HG03066 (cell line): Measurements from ENCODE around the gene LPCAT2.

Experiments used
- ATAC-seq: cut with Tn5 transposase; IDR thresholded peaks from one replicate; pipeline ENCODE4 v1.9.1; 2021; ENCODE audit warnings: low read depth; ENCODE audit not compliant: unreplicated experiment

The LPCAT2 gene

GRCh38 chr16:55540221-55540620, 31.3 kb downstream of the LPCAT2 start:
- ATAC-seq = no peak

- ATAC-seq = no peak
These were observed 33.7 kb downstream of the LPCAT2 start for GRCh38 chr16:55542459-55543082.

- ATAC-seq = no peak
These were observed 34.6 kb downstream of the LPCAT2 start for GRCh38 chr16:55543472-55543871.

GRCh38 chr16:55552621-55553020, 43.7 kb downstream of the LPCAT2 start:
- ATAC-seq = no peak

GRCh38 chr16:55555436-55555835, 46.6 kb downstream of the LPCAT2 start:
- no peak for ATAC-seq

- no peak for ATAC-seq
These were observed 48.3 kb downstream of the LPCAT2 start for GRCh38 chr16:55557186-55557585.

GRCh38 chr16:55559233-55559632, 50.4 kb downstream of the LPCAT2 start:
- ATAC-seq = no peak

- ATAC-seq = no peak
These were observed 51.2 kb downstream of the LPCAT2 start for GRCh38 chr16:55559933-55560516.

- no peak for ATAC-seq
These were observed 52.5 kb downstream of the LPCAT2 start for GRCh38 chr16:55561319-55561848.

- no peak for ATAC-seq
These were observed 54.1 kb downstream of the LPCAT2 start for GRCh38 chr16:55562936-55563335.

GRCh38 chr16:55563797-55564196, 54.9 kb downstream of the LPCAT2 start:
- ATAC-seq = no peak

GRCh38 chr16:55565086-55565485, 56.2 kb downstream of the LPCAT2 start:
- ATAC-seq = no peak

- ATAC-seq = no peak
These were observed 57.7 kb downstream of the LPCAT2 start, which contains the start of gene CAPNS2 for GRCh38 chr16:55566432-55567175. Gene CAPNS2 (plus strand): TSS chr16:55566684. CDS start chr16:55566757, 73 bp downstream.

GRCh38 chr16:55567382-55567781, 58.5 kb downstream of the LPCAT2 start:
- ATAC-seq = no peak

GRCh38 chr16:55568207-55568606, 59.3 kb downstream of the LPCAT2 start:
- ATAC-seq = no peak

- ATAC-seq = no peak
These were observed 60.2 kb downstream of the LPCAT2 start for GRCh38 chr16:55569025-55569424.

- no peak for ATAC-seq
These were observed 61.3 kb downstream of the LPCAT2 start for GRCh38 chr16:55570159-55570558.

GRCh38 chr16:55571191-55571897, 62.5 kb downstream of the LPCAT2 start:
- no peak for ATAC-seq

GRCh38 chr16:55572439-55572838, 63.6 kb downstream of the LPCAT2 start:
- ATAC-seq = no peak

- ATAC-seq = no peak
These were observed 65.9 kb downstream of the LPCAT2 start for GRCh38 chr16:55574811-55575210.

- no peak for ATAC-seq
These were observed 66.6 kb downstream of the LPCAT2 start for GRCh38 chr16:55575496-55575895.
